Right lobe of liver (tissue), 6 donors: ENCODE results near the gene CNTN3. TPM values are rescaled to one million over a fixed set of nuclear protein-coding genes. Genes with fewer than 3 reads are reported as not detected.

ENCODE experiments used
- ATAC-seq, 4 donors: fragments of 200-7000 bp; cut with Tn5 transposase; one replicate each; pipeline ENCODE4 v1.9.1; 2020; ENCODE audit warnings: mild to moderate bottlenecking in 4 of 4, moderate library complexity in 4 of 4
- DNase-seq, 3 donors: peaks; one replicate each; pipeline ENCODE4 v3.0.0-alpha.2; 2020
- H3K27ac ChIP-seq, 3 donors: fragments of 200-600 bp; one replicate each; pipeline ENCODE4 v1.8.0; 2022
- H3K27me3 ChIP-seq, 2 donors: fragments of 200-600 bp; one replicate each; pipeline ENCODE4 v1.8.0; 2022
- H3K36me3 ChIP-seq, 4 donors: fragments of 200-600 bp; sonication (generic) in 1 of 4; one replicate each; pipeline versions ENCODE4 v1.5.1 to v1.8.0; 2017 to 2022; ENCODE audit warnings: control low read depth in 1 of 4
- H3K4me1 ChIP-seq, 4 donors: fragments of 200-600 bp; sonication (generic) in 1 of 4; one replicate each; pipeline versions ENCODE4 v1.5.1 to v1.8.0; 2017 to 2022; ENCODE audit warnings: control low read depth in 1 of 4
- H3K4me3 ChIP-seq, 3 donors: fragments of 200-600 bp; one replicate each; pipeline ENCODE4 v1.8.0; 2022
- H3K9me3 ChIP-seq, 4 donors: fragments of 200-600 bp; sonication (generic) in 1 of 4; one replicate each; pipeline versions ENCODE4 v1.5.1 to v1.8.0; 2017 to 2022; ENCODE audit warnings: control low read depth in 1 of 4
- POLR2A ChIP-seq: fragments of 450-650 bp; IDR thresholded peaks from one replicate; pipeline ENCODE4 v1.6.1; 2017; ENCODE audit warnings: antibody characterized with exemption, mild to moderate bottlenecking
- WGBS: methylation state at CpG from one replicate; pipeline ENCODE4 v1.1.6; 2018; ENCODE audit warnings: low coverage, low lambda C conversion rate; ENCODE audit not compliant: insufficient coverage; ENCODE audit errors: missing lambda C conversion rate; 5-methylcytosine and 5-hydroxymethylcytosine counted together
- intact Hi-C, 2 donors: fragments of 100-400 bp; cut with DNase I; formaldehyde crosslinking; loops; one replicate each; pipeline versions ENCODE4 v1.11.2 to v1.14.1; 2022
- total RNA-seq, 6 experiments: library from RNA; depleted of rRNA in 2 of 6; stranded (reverse); fragments of >200 nt in 2 of 6; fragmentation: NEBNext Ultra II Directional in 3 of 6; extraction: Animal tissue kit (Norgen Biotek cat#: 25700) in 3 of 6; gene quantifications; one replicate each; pipeline versions ENCODE4 v1.1.0 to v1.2.4, GENCODE V29; 2016 to 2023
- TF ChIP-seq, protein P1 (sequence below), 4 donors: fragments of 200-600 bp in 3 of 4; fragments of 450-650 bp in 1 of 4; IDR thresholded peaks; one replicate each; pipeline versions ENCODE4 v1.5.1 to v1.8.0; 2016 to 2022; ENCODE audit warnings: antibody characterized with exemption in 4 of 4, mild to moderate bottlenecking in 2 of 4
- donor health status: DM: no; HTN: yes; CAD: no.
- donor health status: DM: no; HTN: no; CAD: no.
- donor health status: DM: no; HTN: no; CAD: no.
- donor health status: DM: no; HTN: yes; CAD: no.
- donor health status: DM: no; HTN: yes; CAD: no.

The CNTN3 gene
- total RNA-seq, 6 experiments from 2014 or later = 2.3 to 6.2 (median 4.3) TPM

DNA sequence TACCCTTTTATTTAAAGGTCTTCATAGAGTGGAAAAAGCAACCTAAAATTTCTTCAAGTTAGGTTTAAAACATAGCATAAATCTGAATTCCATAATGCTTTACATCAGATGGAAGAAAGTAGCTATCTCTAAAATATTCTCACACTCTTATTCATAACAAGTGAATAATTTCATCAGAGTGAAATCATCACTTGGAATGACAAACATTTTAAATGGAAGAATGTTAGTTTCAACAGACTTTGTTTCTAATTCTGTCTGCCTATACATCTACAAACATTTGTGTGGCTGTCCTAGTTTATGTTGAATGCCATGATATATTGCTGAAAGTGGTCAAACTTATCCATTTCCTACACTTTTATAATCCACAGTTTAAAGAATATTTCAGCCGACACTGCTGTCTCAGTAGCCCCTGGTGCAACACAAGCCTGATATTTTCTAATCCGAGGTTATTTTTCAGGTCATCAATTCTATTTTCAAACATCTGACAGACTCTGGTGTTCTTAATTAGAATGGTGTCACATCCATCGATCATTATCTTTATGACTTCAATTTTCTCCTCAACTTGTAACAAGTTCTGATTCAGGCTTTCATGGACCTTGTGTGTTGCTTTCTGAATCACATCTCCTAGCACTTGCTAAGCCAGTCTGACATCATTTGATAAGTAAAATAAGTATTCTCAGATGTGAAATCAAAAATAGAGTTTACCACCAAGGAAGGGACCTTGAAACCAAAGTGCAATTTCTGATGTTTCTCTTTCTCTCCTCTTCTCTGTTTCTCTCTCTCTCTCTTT lies 17.1 kb upstream of the CNTN3 start:
- no peak for ATAC-seq
- H3K4me3 ChIP-seq = no peak overlapping the region
- H3K4me1 ChIP-seq = no peaks in the 10 kb centered on the region
- TF ChIP-seq, protein P1, sequence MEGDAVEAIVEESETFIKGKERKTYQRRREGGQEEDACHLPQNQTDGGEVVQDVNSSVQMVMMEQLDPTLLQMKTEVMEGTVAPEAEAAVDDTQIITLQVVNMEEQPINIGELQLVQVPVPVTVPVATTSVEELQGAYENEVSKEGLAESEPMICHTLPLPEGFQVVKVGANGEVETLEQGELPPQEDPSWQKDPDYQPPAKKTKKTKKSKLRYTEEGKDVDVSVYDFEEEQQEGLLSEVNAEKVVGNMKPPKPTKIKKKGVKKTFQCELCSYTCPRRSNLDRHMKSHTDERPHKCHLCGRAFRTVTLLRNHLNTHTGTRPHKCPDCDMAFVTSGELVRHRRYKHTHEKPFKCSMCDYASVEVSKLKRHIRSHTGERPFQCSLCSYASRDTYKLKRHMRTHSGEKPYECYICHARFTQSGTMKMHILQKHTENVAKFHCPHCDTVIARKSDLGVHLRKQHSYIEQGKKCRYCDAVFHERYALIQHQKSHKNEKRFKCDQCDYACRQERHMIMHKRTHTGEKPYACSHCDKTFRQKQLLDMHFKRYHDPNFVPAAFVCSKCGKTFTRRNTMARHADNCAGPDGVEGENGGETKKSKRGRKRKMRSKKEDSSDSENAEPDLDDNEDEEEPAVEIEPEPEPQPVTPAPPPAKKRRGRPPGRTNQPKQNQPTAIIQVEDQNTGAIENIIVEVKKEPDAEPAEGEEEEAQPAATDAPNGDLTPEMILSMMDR (IDR thresholded peaks at IDR 0.05) = no peak
- TF ChIP-seq POLR2A = no peak
- no peaks in the 10 kb centered on the region for H3K36me3 ChIP-seq
- WGBS = 69% methylated on average over 3 of the region's 3 CpGs
- DNase-seq = no peak
- H3K27ac ChIP-seq = no peak overlapping the region
- H3K9me3 ChIP-seq = no peaks in the 10 kb centered on the region
- H3K27me3 ChIP-seq = no peaks in the 10 kb centered on the region
- intact Hi-C loops = no loop called here

DNA sequence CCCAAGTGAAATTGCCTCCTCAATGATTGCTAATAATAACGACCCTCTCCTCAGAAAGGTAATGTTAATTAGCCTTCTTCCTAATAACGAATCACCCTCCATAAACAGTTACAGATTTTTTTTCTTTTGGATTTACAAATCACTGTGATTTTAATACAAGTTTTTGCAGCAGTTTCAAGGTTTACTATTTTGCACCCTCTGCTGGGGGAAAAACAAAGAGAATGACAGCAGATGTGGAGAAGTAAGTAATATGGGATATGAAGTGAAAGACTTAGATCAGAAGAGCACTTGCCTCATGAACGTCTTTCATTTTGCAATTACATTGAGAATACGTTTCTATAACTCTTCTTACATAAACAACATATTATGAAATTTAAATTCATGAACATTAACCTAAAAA lies 16.1 kb upstream of the CNTN3 start:
- DNase-seq = no peak
- H3K4me3 ChIP-seq = no peak overlapping the region
- peak; percentile 42 to 66 (median 58) for ATAC-seq
- intact Hi-C loops = no loop called here
- WGBS = 20% methylated on average over 4 of the region's 4 CpGs
- no peak overlapping the region for H3K27ac ChIP-seq
- no peaks in the 10 kb centered on the region for H3K9me3 ChIP-seq
- H3K36me3 ChIP-seq = no peaks in the 10 kb centered on the region
- no peaks in the 10 kb centered on the region for H3K27me3 ChIP-seq
- H3K4me1 ChIP-seq = no peaks in the 10 kb centered on the region
- no peak for TF ChIP-seq POLR2A
- TF ChIP-seq, protein P1 (IDR thresholded peaks at IDR 0.05) = peak; percentile 39 to 60 (median 52)

DNA sequence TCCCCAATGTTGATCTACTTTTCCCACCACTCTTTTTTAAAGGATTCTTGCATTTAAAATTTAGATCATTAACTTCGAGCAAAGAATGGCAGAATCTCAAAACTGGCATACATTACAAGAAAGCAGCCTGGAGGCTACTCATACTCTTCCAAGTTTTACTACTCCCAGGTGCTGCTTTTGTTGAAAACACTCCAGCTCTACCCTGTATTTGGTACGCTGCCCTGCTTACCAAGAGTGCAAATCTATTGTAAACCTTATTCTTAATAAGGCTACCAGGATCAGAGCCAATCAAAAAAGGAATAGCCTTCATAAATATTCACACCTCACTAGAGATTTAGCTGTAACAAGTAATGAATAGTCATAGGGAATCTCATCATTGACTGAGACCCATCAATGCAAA lies 11.6 kb upstream of the CNTN3 start:
- no peak overlapping the region for H3K4me3 ChIP-seq
- TF ChIP-seq POLR2A = no peak
- TF ChIP-seq, protein P1 (IDR thresholded peaks at IDR 0.05) = no peak
- H3K4me1 ChIP-seq = no peaks in the 10 kb centered on the region
- no peak for ATAC-seq
- no peaks in the 10 kb centered on the region for H3K36me3 ChIP-seq
- DNase-seq = no peak
- no peaks in the 10 kb centered on the region for H3K27me3 ChIP-seq
- intact Hi-C loops = no loop called here
- 71% methylated on average over 2 of the region's 2 CpGs for WGBS
- H3K9me3 ChIP-seq = no peaks in the 10 kb centered on the region
- no peak overlapping the region for H3K27ac ChIP-seq

DNA sequence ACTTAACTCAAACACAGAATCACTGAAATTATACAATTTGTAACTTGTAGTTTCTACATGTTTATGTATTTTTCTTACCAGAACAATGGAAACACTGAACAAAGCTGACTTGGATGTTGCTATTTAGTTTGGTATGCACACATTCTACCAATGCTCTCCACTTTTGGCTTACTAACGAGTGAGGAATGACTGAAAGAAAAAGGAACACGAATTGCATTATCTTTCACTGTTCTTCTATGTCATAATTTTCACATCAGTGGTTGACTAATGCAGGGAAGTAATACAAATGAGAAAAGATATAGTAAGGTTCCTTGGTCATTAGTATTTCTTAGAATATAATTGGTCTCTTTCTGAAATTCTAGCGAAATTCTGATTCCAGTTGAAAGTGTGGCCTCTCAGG lies 9.8 kb upstream of the CNTN3 start:
- intact Hi-C loops = no loop called here
- Histone ChIP-seq H3K9me3 (no peaks in the 10 kb centered on the region), H3K4me1 (no peaks in the 10 kb centered on the region), H3K27me3 (no peaks in the 10 kb centered on the region), H3K27ac (no peak overlapping the region), H3K4me3 (no peak overlapping the region), H3K36me3 (no peaks in the 10 kb centered on the region)
- WGBS = 75% methylated on average over 3 of the region's 3 CpGs
- TF ChIP-seq, protein P1 (IDR thresholded peaks at IDR 0.05) = no peak
- TF ChIP-seq POLR2A = no peak
- DNase-seq (no peak), ATAC-seq (no peak)
